ENCODE measurements around the gene OSBPL8.

GRCh38 chr12:76329159-76329558 lies 230.4 kb downstream of the OSBPL8 start:
- TF ChIP-seq CTCF (IDR thresholded peaks at IDR 0.05; ENCODE audit: insufficient read depth, low read length, poor library complexity, severe bottlenecking), result no peak
- no peak for TF ChIP-seq EZH2phosphoT487 (conservative IDR thresholded peaks at IDR 0.05; ENCODE audit: low read length)
